WTC11 (cell line): ENCODE measurements around the gene KRT7. TPM values are rescaled to one million over a fixed set of nuclear protein-coding genes. Genes with fewer than 3 reads are reported as not detected.

Experiments used
- ATAC-seq: fragments of 200-7000 bp; cut with Tn5 transposase; 2 replicates; pipeline ENCODE4 v1.10.0; 2021; ENCODE audit warnings: mild to moderate bottlenecking, moderate library complexity
- CTCF ChIA-PET: fragments of 300-600 bp; sonication (Branson Sonifier 250); formaldehyde crosslinking; loops from one replicate; lab custom pipeline; 2021; ENCODE audit warnings: antibody characterized with exemption; lab: Charles Lee
- POLR2A ChIA-PET: fragments of 350-600 bp; sonication (Branson Sonifier 250); formaldehyde crosslinking; loops from one replicate; lab custom pipeline; 2021; ENCODE audit warnings: antibody characterized with exemption; lab: Charles Lee
- DNase-seq: peaks from one replicate; pipeline ENCODE4 v3.0.0; 2021; ENCODE audit warnings: low spot score
- H3K27ac Mint-ChIP-seq: 2 replicates; pipeline ENCODE4 v1.8.0; 2021; ENCODE audit warnings: mixed read lengths
- H3K27me3 Mint-ChIP-seq: 2 replicates; pipeline ENCODE4 v1.8.0; 2021; ENCODE audit warnings: low read depth, mild to moderate bottlenecking, moderate library complexity, mixed read lengths
- H3K36me3 Mint-ChIP-seq: 2 replicates; pipeline ENCODE4 v1.8.0; 2021; ENCODE audit warnings: mixed read lengths
- H3K4me1 Mint-ChIP-seq: 2 replicates; pipeline ENCODE4 v1.8.0; 2022; ENCODE audit warnings: mixed read lengths
- H3K4me3 Mint-ChIP-seq: 2 replicates; pipeline ENCODE4 v1.8.0; 2021; ENCODE audit warnings: mild to moderate bottlenecking, moderate library complexity, mixed read lengths
- H3K9me3 Mint-ChIP-seq: 2 replicates; pipeline ENCODE4 v1.8.0; 2021; ENCODE audit warnings: mixed read lengths
- CDX4 ChIP-seq: fragments of 250-450 bp; sonication (Bioruptor Pico); IDR thresholded peaks from 2 replicates; pipeline ENCODE4 v1.9.0; 2021; ENCODE audit warnings: moderate library complexity, mild to moderate bottlenecking, inconsistent platforms, borderline replicate concordance
- CREB1 ChIP-seq: sonication (generic); formaldehyde crosslinking; IDR thresholded peaks from 2 replicates; pipeline ENCODE4 v1.8.0; 2023; ENCODE audit warnings: mild to moderate bottlenecking, missing genetic modification reagents
- CREM ChIP-seq: sonication (generic); formaldehyde crosslinking; IDR thresholded peaks from 2 replicates; pipeline ENCODE4 v1.8.1; 2022; ENCODE audit warnings: mild to moderate bottlenecking, missing genetic modification reagents, moderate library complexity
- CTCF ChIP-seq: fragments of 200-600 bp; IDR thresholded peaks from 2 replicates; pipeline ENCODE4 v1.8.0; 2022; ENCODE audit warnings: antibody characterized with exemption
- E2F4 ChIP-seq: sonication (generic); formaldehyde crosslinking; IDR thresholded peaks from 2 replicates; pipeline ENCODE4 v1.8.1; 2022; ENCODE audit warnings: low read depth, mild to moderate bottlenecking, moderate library complexity, missing genetic modification reagents, borderline replicate concordance
- E2F5 ChIP-seq: sonication (generic); formaldehyde crosslinking; IDR thresholded peaks from 2 replicates; pipeline ENCODE4 v1.8.1; 2022; ENCODE audit warnings: mild to moderate bottlenecking, moderate library complexity, missing genetic modification reagents
- GABPB1 ChIP-seq: sonication (generic); formaldehyde crosslinking; IDR thresholded peaks from 2 replicates; pipeline ENCODE4 v1.8.1; 2023; ENCODE audit warnings: mild to moderate bottlenecking, missing genetic modification reagents
- GRHL2 ChIP-seq: fragments of 250-450 bp; sonication (Bioruptor Pico); IDR thresholded peaks from 2 replicates; pipeline ENCODE4 v1.8.0; 2022; ENCODE audit warnings: mild to moderate bottlenecking, moderate library complexity; ENCODE audit not compliant: insufficient replicate concordance, severe bottlenecking
- JUN ChIP-seq: sonication (generic); formaldehyde crosslinking; IDR thresholded peaks from 2 replicates; pipeline ENCODE4 v1.8.0; 2023; ENCODE audit warnings: mild to moderate bottlenecking, missing genetic modification reagents
- KAT7 ChIP-seq: sonication (generic); formaldehyde crosslinking; IDR thresholded peaks from 2 replicates; pipeline ENCODE4 v1.8.1; 2023; ENCODE audit warnings: missing genetic modification reagents, mild to moderate bottlenecking, borderline replicate concordance
- RELA ChIP-seq: sonication (generic); formaldehyde crosslinking; IDR thresholded peaks from 2 replicates; pipeline ENCODE4 v1.8.1; 2022; ENCODE audit warnings: missing genetic modification reagents, mild to moderate bottlenecking, borderline replicate concordance
- RORB ChIP-seq: fragments of 250-450 bp; sonication (Bioruptor Pico); IDR thresholded peaks from 2 replicates; pipeline ENCODE4 v1.9.0; 2021; ENCODE audit warnings: mild to moderate bottlenecking
- SMAD3 ChIP-seq: sonication (generic); formaldehyde crosslinking; IDR thresholded peaks from 2 replicates; pipeline ENCODE4 v1.8.0; 2022; ENCODE audit warnings: missing genetic modification reagents, mild to moderate bottlenecking, borderline replicate concordance
- STAT6 ChIP-seq: sonication (generic); formaldehyde crosslinking; conservative IDR thresholded peaks from 2 replicates; pipeline ENCODE4 v1.8.1; 2023; ENCODE audit warnings: mild to moderate bottlenecking, low read depth, missing genetic modification reagents, moderate library complexity
- TP53 ChIP-seq: sonication (generic); formaldehyde crosslinking; IDR thresholded peaks from 2 replicates; pipeline ENCODE4 v1.8.1; 2023; ENCODE audit warnings: mild to moderate bottlenecking, missing genetic modification reagents
- ZMAT4 ChIP-seq: fragments of 250-450 bp; sonication (Bioruptor Pico); IDR thresholded peaks from 2 replicates; pipeline ENCODE4 v1.9.0; 2021; ENCODE audit warnings: mild to moderate bottlenecking
- ZNF138 ChIP-seq: sonication (generic); formaldehyde crosslinking; conservative IDR thresholded peaks from 2 replicates; pipeline ENCODE4 v1.8.1; 2022; ENCODE audit warnings: mild to moderate bottlenecking, moderate library complexity, missing genetic modification reagents
- ZNF219 ChIP-seq: sonication (generic); formaldehyde crosslinking; IDR thresholded peaks from 2 replicates; pipeline ENCODE4 v1.8.0; 2023; ENCODE audit warnings: missing genetic modification reagents, mild to moderate bottlenecking, borderline replicate concordance
- ZNF232 ChIP-seq: sonication (generic); formaldehyde crosslinking; IDR thresholded peaks from 2 replicates; pipeline ENCODE4 v1.8.0; 2022; ENCODE audit warnings: mild to moderate bottlenecking, missing genetic modification reagents
- ZNF317 ChIP-seq: sonication (generic); formaldehyde crosslinking; IDR thresholded peaks from 2 replicates; pipeline ENCODE4 v1.8.1; 2023; ENCODE audit warnings: low read depth, mild to moderate bottlenecking, moderate library complexity, missing genetic modification reagents, borderline replicate concordance
- ZNF423 ChIP-seq: fragments of 250-450 bp; sonication (Bioruptor Pico); IDR thresholded peaks from 2 replicates; pipeline ENCODE4 v2.1.2; 2022; ENCODE audit warnings: mild to moderate bottlenecking, moderate library complexity
- total RNA-seq: library from RNA; stranded (reverse); gene quantifications from 3 replicates; pipeline ENCODE4 v1.2.3, GENCODE V29; 2021

Gene KRT7
- total RNA-seq, 1 experiment from 2014 or later = 10.6 TPM

- TF ChIP-seq CTCF (no peak), CDX4 (CRISPR knock-in tag) (no peak)
Measured at GRCh38 chr12:52195065-52195730, 37.8 kb upstream of the KRT7 start (continued).

- no peaks in the 10 kb centered on the region for H3K27me3 Mint-ChIP-seq
- peaks cover 24% of the 10 kb centered on the region for H3K4me1 Mint-ChIP-seq
- DNase-seq = no peak
- H3K36me3 Mint-ChIP-seq = no peaks in the 10 kb centered on the region
- no peak overlapping the region for H3K4me3 Mint-ChIP-seq
- no peak overlapping the region for H3K27ac Mint-ChIP-seq
- CTCF ChIA-PET = interaction anchor here (0.6 to 1.6 kb wide), 5 partner anchors 11 to 81 kb away, joined by 3 to 7 read pairs (median 3); no protein-coding TSS in a partner anchor
- H3K9me3 Mint-ChIP-seq = no peaks in the 10 kb centered on the region
- POLR2A ChIA-PET = no interaction called here
- TF ChIP-seq ZNF317 (no peak), RELA (no peak), ZNF232 (CRISPR knock-in tag) (no peak)
- TF ChIP-seq, all 79 proteins: peak for 0
- ATAC-seq = no peak
Measured at GRCh38 chr12:52197371-52198231, 35.4 kb upstream of the KRT7 start.

GRCh38 chr12:52198454-52199215, 34.4 kb upstream of the KRT7 start:
- peaks cover 32% of the 10 kb centered on the region for H3K4me1 Mint-ChIP-seq
- no peaks in the 10 kb centered on the region for H3K9me3 Mint-ChIP-seq
- DNase-seq (no peak), ATAC-seq (no peak)
- no peaks in the 10 kb centered on the region for H3K27me3 Mint-ChIP-seq
- no peaks in the 10 kb centered on the region for H3K36me3 Mint-ChIP-seq
- TF ChIP-seq ZNF219 (CRISPR knock-in tag) (no peak), STAT6 (CRISPR knock-in tag) (no peak), CREM (CRISPR knock-in tag) (no peak), GABPB1 (CRISPR knock-in tag) (no peak), TP53 (CRISPR knock-in tag) (no peak), ZMAT4 (CRISPR knock-in tag) (no peak), E2F4 (CRISPR knock-in tag) (no peak), KAT7 (no peak), RORB (CRISPR knock-in tag) (no peak), SMAD3 (CRISPR knock-in tag) (no peak), ZNF423 (CRISPR knock-in tag) (no peak), E2F5 (CRISPR knock-in tag) (no peak), ZNF138 (CRISPR knock-in tag) (no peak), JUN (CRISPR knock-in tag) (no peak), GRHL2 (CRISPR knock-in tag) (no peak), CREB1 (no peak)
- ChIA-PET POLR2A (interaction anchor here (1.2 kb wide), 1 partner anchor 13 kb away, joined by 3 read pairs; no protein-coding TSS in a partner anchor), CTCF (interaction anchor here (0.6 to 1.6 kb wide), 2 partner anchors 42 to 80 kb away, joined by 3 to 4 read pairs; no protein-coding TSS in a partner anchor)
- H3K27ac Mint-ChIP-seq = no peak overlapping the region; the same call in 1 of the 2 replicates
- no peak overlapping the region for H3K4me3 Mint-ChIP-seq
